GM12878 (cell line): ENCODE data around the gene PLEKHM2. TPM values are rescaled to one million over a fixed set of nuclear protein-coding genes. Genes with fewer than 3 reads are reported as not detected.
A peak's percentile ranks its signal among the peaks of the same experiment; 100 is the strongest.

Source experiments
- ATAC-seq: fragments of 200-7000 bp; cut with Tn5 transposase; 3 replicates; pipeline ENCODE4 v1.9.1; 2020; ENCODE audit warnings: mild to moderate bottlenecking, moderate library complexity
- BruUV-seq: library from RNA; stranded (reverse); fragments of 400-500 nt; replicated peaks from 2 replicates; lab custom pipeline; 2021; lab: Mats Ljungman, UMichigan
- CTCF ChIA-PET: fragments of 300-600 bp; sonication (Branson Sonifier 250); formaldehyde crosslinking; extraction: SDS; loops from one replicate; lab custom pipeline; 2021; ENCODE audit warnings: inconsistent platforms; lab: Yijun Ruan, JAX
- POLR2A ChIA-PET: fragments of 350-600 bp; formaldehyde crosslinking; extraction: SDS; loops from one replicate; lab custom pipeline; 2021; ENCODE audit warnings: inconsistent platforms; lab: Charles Lee
- RAD21 ChIA-PET: fragments of 300-600 bp; sonication (Branson Sonifier 250); formaldehyde crosslinking; loops from one replicate; lab custom pipeline; 2023; ENCODE audit warnings: antibody characterized with exemption; ENCODE audit not compliant: unreplicated experiment; lab: Charles Lee
- SMC1A ChIA-PET: fragments of 300-600 bp; sonication (Branson Sonifier 250); formaldehyde crosslinking; loops from one replicate; lab custom pipeline; 2023; ENCODE audit not compliant: unreplicated experiment, uncharacterized antibody; lab: Charles Lee
- DNase-seq: peaks from one replicate; pipeline ENCODE4 v3.0.0-alpha.2; 2011; ENCODE audit warnings: low read depth, low spot score
- FAIRE-seq: peaks from 3 replicates; lab custom pipeline; 2011; peaks lifted over from hg19 to GRCh38; lab: Jason Lieb, UNC
- H2AFZ ChIP-seq: 2 replicates; pipeline ENCODE4 v1.6.0; 2011; ENCODE audit warnings: low read depth, low read length, control low read depth; ENCODE audit not compliant: control insufficient read depth
- H3K27ac ChIP-seq: 2 replicates; pipeline ENCODE4 v1.5.1; 2011; ENCODE audit warnings: control low read depth; ENCODE audit not compliant: control insufficient read depth, insufficient read depth
- H3K27me3 ChIP-seq, 2 experiments: replicated peaks in 1 of 2; 2 replicates each; pipeline versions ENCODE4 v1.6.0 to v1.6.1; 2011; ENCODE audit warnings: low read length in 1 of 2; ENCODE audit not compliant: control insufficient read depth in 2 of 2, insufficient read depth in 2 of 2
- H3K36me3 ChIP-seq, 2 experiments: 2 replicates each; pipeline ENCODE4 v1.5.1; 2011; ENCODE audit warnings: low read length in 1 of 2; ENCODE audit not compliant: control insufficient read depth in 2 of 2, insufficient read depth in 2 of 2
- H3K4me1 ChIP-seq: 2 replicates; pipeline ENCODE4 v1.6.1; 2011; ENCODE audit warnings: mild to moderate bottlenecking, low read length, moderate library complexity, mixed read lengths; ENCODE audit not compliant: control insufficient read depth, insufficient read depth
- H3K4me2 ChIP-seq: 2 replicates; pipeline ENCODE4 v1.6.0; 2011; ENCODE audit warnings: control low read depth; ENCODE audit not compliant: control insufficient read depth, insufficient read depth
- H3K4me3 ChIP-seq: fragments of 200-600 bp; sonication (generic); 2 replicates; pipeline ENCODE4 v1.5.1; 2016
- H3K79me2 ChIP-seq: 2 replicates; pipeline ENCODE4 v1.6.0; 2011; ENCODE audit warnings: low read length; ENCODE audit not compliant: control insufficient read depth, insufficient read depth
- H3K9ac ChIP-seq: 2 replicates; pipeline ENCODE4 v1.8.0; 2011; ENCODE audit warnings: low read length, control low read depth, mixed read lengths; ENCODE audit not compliant: control insufficient read depth, insufficient read depth
- H3K9me3 ChIP-seq: replicated peaks from 3 replicates; pipeline ENCODE4 v1.5.1; 2011; ENCODE audit warnings: mild to moderate bottlenecking, low read length; ENCODE audit not compliant: control insufficient read depth, insufficient read depth
- H4K20me1 ChIP-seq: 2 replicates; pipeline ENCODE4 v1.6.0; 2011; ENCODE audit not compliant: control insufficient read depth, insufficient read depth
- BACH1 ChIP-seq: fragments of 450-650 bp; IDR thresholded peaks from 2 replicates; pipeline ENCODE4 v1.6.1; 2017; ENCODE audit warnings: mild to moderate bottlenecking, borderline replicate concordance
- IKZF1 ChIP-seq: fragments of 450-650 bp; conservative IDR thresholded peaks from 2 replicates; pipeline ENCODE4 v1.6.1; 2017; ENCODE audit warnings: antibody characterized with exemption, mild to moderate bottlenecking
- IRF4 ChIP-seq: IDR thresholded peaks from 2 replicates; pipeline ENCODE4 v1.6.1; 2011; ENCODE audit warnings: low read depth, low read length
- MEF2A ChIP-seq: IDR thresholded peaks from 2 replicates; pipeline ENCODE4 v1.6.1; 2011; ENCODE audit warnings: low read depth, mild to moderate bottlenecking, low read length, moderate library complexity; ENCODE audit not compliant: insufficient read depth
- POU2F2 ChIP-seq: IDR thresholded peaks from 3 replicates; pipeline ENCODE4 v1.6.1; 2011; ENCODE audit warnings: low read depth, mild to moderate bottlenecking, low read length, borderline replicate concordance
- STAT1 ChIP-seq: fragments of 450-650 bp; conservative IDR thresholded peaks from 2 replicates; pipeline ENCODE4 v1.6.1; 2014; ENCODE audit warnings: antibody characterized with exemption, mild to moderate bottlenecking
- WGBS: methylation state at CpG from one replicate; pipeline ENCODE4 v1.1.6; 2016; ENCODE audit warnings: low lambda C conversion rate; ENCODE audit not compliant: insufficient replicate concordance, insufficient coverage; ENCODE audit errors: missing lambda C conversion rate; 5-methylcytosine and 5-hydroxymethylcytosine counted together
- in situ Hi-C: fragments of 300-500 bp; cut with MboI; formaldehyde crosslinking; loops from 9 replicates; pipeline ENCODE4 v1.14.3; 2018; ENCODE audit warnings: mixed read lengths
- intact Hi-C: fragments of 100-400 bp; cut with micrococcal nuclease; formaldehyde crosslinking; loops from one replicate; pipeline ENCODE4 v1.14.2; 2022; ENCODE audit not compliant: unreplicated experiment
- polyA plus RNA-seq, 11 experiments: library from polyadenylated mRNA; depleted of rRNA in 4 of 11; unstranded in 6 of 11; stranded (reverse) in 5 of 11; fragments of >200 nt; fragmentation: Nextera tagmentation in 4 of 11; fragmentation: Illumina TruSeq in 1 of 11; extraction: Ambion mirVana in 4 of 11; extraction: Trizol in 1 of 11; gene quantifications; 1 replicate in 1 of 11; 2 replicates in 10 of 11; pipeline versions ENCODE4 v1.2.1 to v1.2.3, GENCODE V29; 2011 to 2016; ENCODE audit warnings: inconsistent platforms in 2 of 11, missing spikeins in 2 of 11, low read depth in 1 of 11
- total RNA-seq, 4 experiments: library from RNA; depleted of rRNA in 3 of 4; stranded (reverse); fragments of >200 nt in 3 of 4; fragmentation: Illumina TruSeq in 1 of 4; extraction: Trizol in 1 of 4; gene quantifications; 2 replicates each; pipeline versions ENCODE4 v1.2.1 to v1.2.3, GENCODE V29; 2013 to 2021
- TF ChIP-seq, protein P1 (sequence below): fragments of 150-350 bp; IDR thresholded peaks from 2 replicates; pipeline ENCODE4 v1.6.1; 2014; ENCODE audit warnings: mild to moderate bottlenecking, low read depth, low read length

Gene PLEKHM2
- total and polyA plus RNA-seq, 10 of the 15 experiments (the other 5 are each of a cell fraction or from before 2014, with no cell fraction given) = 0.37 to 55.2 (median 19.3) TPM

DNA sequence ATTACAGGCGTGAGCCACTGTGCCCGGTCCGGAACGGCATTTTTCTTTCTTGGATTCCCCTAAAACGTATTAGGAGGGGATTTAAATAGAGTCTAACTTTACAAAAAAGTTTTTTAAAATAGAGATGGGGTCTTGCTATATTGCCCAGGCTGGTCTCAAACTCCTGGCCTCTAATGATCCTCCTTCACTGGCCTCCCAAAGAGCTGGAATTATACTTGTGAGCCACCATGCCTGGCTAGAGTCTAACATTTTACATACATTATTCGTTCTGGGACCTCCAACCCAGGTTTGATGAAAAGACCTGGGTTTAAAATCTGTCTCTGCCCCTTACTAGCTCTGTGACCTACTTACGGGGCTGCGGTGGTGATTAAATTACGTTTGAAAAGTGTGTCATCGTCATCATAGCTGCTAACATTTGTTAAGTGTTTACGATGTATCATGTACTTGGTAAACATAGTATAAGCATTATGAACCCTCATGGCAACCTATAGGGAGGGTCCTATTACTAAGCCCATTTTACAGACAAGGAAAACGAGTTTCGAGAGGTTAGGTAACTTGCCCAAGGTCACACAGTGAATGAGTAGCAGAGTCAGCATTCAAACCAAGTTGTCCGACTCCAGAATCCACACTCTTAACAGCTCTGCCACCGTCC lies 24.5 kb downstream of the PLEKHM2 start:
- H3K4me2 ChIP-seq = no peak overlapping the region
- intact Hi-C loops (no loop called here), in situ Hi-C loops (no loop called here)
- no peaks in the 10 kb centered on the region for H3K27me3 ChIP-seq
- no peak for ATAC-seq
- no peak for TF ChIP-seq BACH1
- no peak for TF ChIP-seq STAT1
- no peak for TF ChIP-seq POU2F2
- TF ChIP-seq, protein P1, sequence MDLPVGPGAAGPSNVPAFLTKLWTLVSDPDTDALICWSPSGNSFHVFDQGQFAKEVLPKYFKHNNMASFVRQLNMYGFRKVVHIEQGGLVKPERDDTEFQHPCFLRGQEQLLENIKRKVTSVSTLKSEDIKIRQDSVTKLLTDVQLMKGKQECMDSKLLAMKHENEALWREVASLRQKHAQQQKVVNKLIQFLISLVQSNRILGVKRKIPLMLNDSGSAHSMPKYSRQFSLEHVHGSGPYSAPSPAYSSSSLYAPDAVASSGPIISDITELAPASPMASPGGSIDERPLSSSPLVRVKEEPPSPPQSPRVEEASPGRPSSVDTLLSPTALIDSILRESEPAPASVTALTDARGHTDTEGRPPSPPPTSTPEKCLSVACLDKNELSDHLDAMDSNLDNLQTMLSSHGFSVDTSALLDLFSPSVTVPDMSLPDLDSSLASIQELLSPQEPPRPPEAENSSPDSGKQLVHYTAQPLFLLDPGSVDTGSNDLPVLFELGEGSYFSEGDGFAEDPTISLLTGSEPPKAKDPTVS = no peak
- TF ChIP-seq IRF4 = no peak
- TF ChIP-seq MEF2A = no peak
- TF ChIP-seq IKZF1 = no peak
- WGBS = 97% methylated on average over 15 of the region's 15 CpGs
- H3K4me1 ChIP-seq = no peaks in the 10 kb centered on the region
- H3K36me3 ChIP-seq = peaks cover 4 to 7% of the 10 kb centered on the region in 2 experiments
- FAIRE-seq = no peak
- H4K20me1 ChIP-seq = no peaks in the 10 kb centered on the region
- BruUV-seq = TSS peak; percentile 42
- H3K27ac ChIP-seq = no peak overlapping the region
- H3K4me3 ChIP-seq = no peak overlapping the region
- POLR2A ChIA-PET = interaction anchor here (0.7 to 0.9 kb wide), 2 partner anchors 11 to 25 kb away, joined by 3 read pairs; no protein-coding TSS in a partner anchor
- H3K79me2 ChIP-seq = peaks cover 7% of the 10 kb centered on the region
- RAD21 ChIA-PET = no interaction called here
- H2AFZ ChIP-seq = no peak overlapping the region
- CTCF ChIA-PET = no interaction called here
- SMC1A ChIA-PET = interaction anchor here (1.6 to 3.8 kb wide), 3 partner anchors 12 to 82 kb away, joined by 3 to 20 read pairs (median 3); no protein-coding TSS in a partner anchor
- H3K9me3 ChIP-seq = no peaks in the 10 kb centered on the region; the same call in 2 of the 3 replicates
- DNase-seq = no peak
- no peak overlapping the region for H3K9ac ChIP-seq
